ENCODE measurements around the gene CDKAL1.

DNA sequence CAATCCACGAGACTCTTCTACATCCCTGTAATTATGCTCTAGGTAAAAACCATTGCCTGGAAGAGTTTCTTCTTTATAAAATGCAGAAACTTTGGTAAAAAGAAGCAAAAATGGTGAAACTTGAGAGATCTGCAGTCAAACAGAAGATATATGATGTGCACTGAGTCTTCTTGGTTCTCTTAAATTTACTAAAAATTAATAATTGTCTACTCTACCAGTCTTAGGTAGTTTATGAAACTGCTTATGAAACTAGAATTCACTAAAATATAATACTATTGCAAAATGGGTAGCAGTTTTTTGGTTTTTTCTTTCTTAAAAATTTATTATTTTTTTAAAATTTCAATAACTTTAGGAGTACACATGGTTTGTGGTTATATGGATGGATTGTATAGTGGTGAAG lies 540.2 kb downstream of the CDKAL1 start:
- TF ChIP-seq YY1 (IDR thresholded peaks at IDR 0.05; ENCODE audit: insufficient read depth, insufficient read length) (no peak), SUZ12 (IDR thresholded peaks at IDR 0.05; ENCODE audit: extremely low read depth, insufficient read depth, insufficient read length) (no peak), ZNF274 (IDR thresholded peaks at IDR 0.05; ENCODE audit: low read depth, low read length) (no peak)
